ENCODE results near the gene FLNB. TPM values are rescaled to one million over a fixed set of nuclear protein-coding genes. Genes with fewer than 3 reads are reported as not detected.

FLNB gene
- total RNA-seq, 1 donor from 2014 or later, result 521 TPM

DNA sequence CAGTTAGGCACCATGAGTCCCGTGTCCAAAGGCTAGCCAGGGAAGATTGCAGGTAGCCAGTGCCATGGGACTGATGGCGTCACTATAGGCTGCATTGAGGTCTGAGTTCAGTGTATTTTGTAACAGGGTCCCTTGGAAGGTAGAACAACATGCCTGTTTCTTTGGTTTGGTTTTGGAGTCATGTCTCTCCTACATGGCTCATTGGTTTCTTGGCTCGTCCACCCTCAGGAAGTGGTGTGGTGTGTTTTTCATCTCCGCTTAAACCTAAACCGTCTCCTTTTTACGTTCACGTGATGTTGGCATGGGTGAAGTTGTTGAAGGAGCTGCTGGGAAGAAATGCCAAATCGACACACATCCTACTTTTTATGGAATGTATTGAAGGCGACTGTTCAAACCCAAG lies 71.6 kb downstream of the FLNB start:
- Histone ChIP-seq H4K20me1 (ENCODE audit: insufficient read depth, low read length) (peaks cover 39% of the 10 kb centered on the region), H3K27ac (ENCODE audit: low read depth, low read length) (no peak overlapping the region), H3K4me3 (ENCODE audit: insufficient read depth, low read depth, low read length) (no peak overlapping the region), H3K27me3 (ENCODE audit: insufficient read depth, low read length) (no peaks in the 10 kb centered on the region), H3K79me2 (ENCODE audit: insufficient read depth, low read length) (peaks cover 67% of the 10 kb centered on the region), H2AFZ (ENCODE audit: low read depth, low read length) (no peak overlapping the region), H3K9ac (ENCODE audit: low read length) (no peak overlapping the region), H3K4me1 (ENCODE audit: insufficient read depth, low read length) (peaks cover 18% of the 10 kb centered on the region), H3K4me2 (ENCODE audit: low read length) (no peak overlapping the region), H3K36me3 (ENCODE audit: insufficient read depth, low read length) (peaks cover 26% of the 10 kb centered on the region), H3K9me3 (ENCODE audit: insufficient read depth, low read depth, low read length) (no peaks in the 10 kb centered on the region)
- DNase-seq (ENCODE audit: low read depth) (peak; percentile 85), FAIRE-seq (no peak)
- no peaks in the 10 kb centered on the region for H3K9me3 Mint-ChIP-seq (ENCODE audit: unreplicated experiment)
- no peaks in the 10 kb centered on the region for H3K27me3 Mint-ChIP-seq (ENCODE audit: low read depth, unreplicated experiment)
- H3K27ac Mint-ChIP-seq (ENCODE audit: unreplicated experiment), result no peak overlapping the region
- TF ChIP-seq EZH2 (IDR thresholded peaks at IDR 0.05; ENCODE audit: insufficient read depth, low read length), result no peak
- TF ChIP-seq, protein P1, sequence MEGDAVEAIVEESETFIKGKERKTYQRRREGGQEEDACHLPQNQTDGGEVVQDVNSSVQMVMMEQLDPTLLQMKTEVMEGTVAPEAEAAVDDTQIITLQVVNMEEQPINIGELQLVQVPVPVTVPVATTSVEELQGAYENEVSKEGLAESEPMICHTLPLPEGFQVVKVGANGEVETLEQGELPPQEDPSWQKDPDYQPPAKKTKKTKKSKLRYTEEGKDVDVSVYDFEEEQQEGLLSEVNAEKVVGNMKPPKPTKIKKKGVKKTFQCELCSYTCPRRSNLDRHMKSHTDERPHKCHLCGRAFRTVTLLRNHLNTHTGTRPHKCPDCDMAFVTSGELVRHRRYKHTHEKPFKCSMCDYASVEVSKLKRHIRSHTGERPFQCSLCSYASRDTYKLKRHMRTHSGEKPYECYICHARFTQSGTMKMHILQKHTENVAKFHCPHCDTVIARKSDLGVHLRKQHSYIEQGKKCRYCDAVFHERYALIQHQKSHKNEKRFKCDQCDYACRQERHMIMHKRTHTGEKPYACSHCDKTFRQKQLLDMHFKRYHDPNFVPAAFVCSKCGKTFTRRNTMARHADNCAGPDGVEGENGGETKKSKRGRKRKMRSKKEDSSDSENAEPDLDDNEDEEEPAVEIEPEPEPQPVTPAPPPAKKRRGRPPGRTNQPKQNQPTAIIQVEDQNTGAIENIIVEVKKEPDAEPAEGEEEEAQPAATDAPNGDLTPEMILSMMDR (IDR thresholded peaks at IDR 0.05; ENCODE audit: insufficient read depth, low read depth, low read length), result no peak
- H3K36me3 Mint-ChIP-seq (ENCODE audit: low read depth, unreplicated experiment), result peaks cover 32% of the 10 kb centered on the region
- H3K4me1 Mint-ChIP-seq (ENCODE audit: low read depth, unreplicated experiment), result peaks cover 49% of the 10 kb centered on the region
- H3K4me3 Mint-ChIP-seq (ENCODE audit: unreplicated experiment), result peak overlapping the region; percentile 2

DNA sequence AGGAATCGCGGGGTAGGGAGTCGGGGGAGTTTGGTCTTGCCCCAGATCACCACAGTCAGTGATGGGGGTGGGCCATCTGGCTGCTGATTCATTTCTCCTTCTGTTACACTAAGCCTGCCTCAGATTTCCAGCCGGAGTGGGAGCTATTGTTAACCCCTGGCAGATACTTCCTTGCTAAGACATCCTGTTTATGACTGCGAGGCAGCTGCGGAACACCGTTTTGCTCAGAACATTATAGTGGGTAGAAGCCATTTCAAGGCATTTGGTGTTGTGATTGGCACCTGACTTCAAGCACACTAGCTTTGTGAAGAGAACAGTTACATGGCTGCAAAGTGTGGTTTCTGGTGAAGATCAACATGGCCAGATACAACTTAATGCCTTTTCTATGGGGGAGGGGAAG lies 73.8 kb downstream of the FLNB start:
- peaks cover 30% of the 10 kb centered on the region for H3K36me3 ChIP-seq (ENCODE audit: insufficient read depth, low read length)
- H3K9ac ChIP-seq (ENCODE audit: low read length), result peak overlapping the region; percentile 4
- TF ChIP-seq EZH2 (IDR thresholded peaks at IDR 0.05; ENCODE audit: insufficient read depth, low read length), result no peak
- TF ChIP-seq, protein P1 (IDR thresholded peaks at IDR 0.05; ENCODE audit: insufficient read depth, low read depth, low read length), result no peak
- no peaks in the 10 kb centered on the region for H3K9me3 ChIP-seq (ENCODE audit: insufficient read depth, low read depth, low read length)
- no peak overlapping the region for H3K4me3 ChIP-seq (ENCODE audit: insufficient read depth, low read depth, low read length)
- Mint-ChIP-seq H3K9me3 (ENCODE audit: unreplicated experiment) (no peaks in the 10 kb centered on the region), H3K36me3 (ENCODE audit: low read depth, unreplicated experiment) (peaks cover 24% of the 10 kb centered on the region), H3K4me1 (ENCODE audit: low read depth, unreplicated experiment) (peaks cover 44% of the 10 kb centered on the region), H3K4me3 (ENCODE audit: unreplicated experiment) (peak overlapping the region; percentile 51), H3K27ac (ENCODE audit: unreplicated experiment) (peak overlapping the region; percentile 59), H3K27me3 (ENCODE audit: low read depth, unreplicated experiment) (no peaks in the 10 kb centered on the region)
- H3K4me1 ChIP-seq (ENCODE audit: insufficient read depth, low read length), result peaks cover 18% of the 10 kb centered on the region
- H3K27me3 ChIP-seq (ENCODE audit: insufficient read depth, low read length), result no peaks in the 10 kb centered on the region
- peak overlapping the region; percentile 50 for H3K27ac ChIP-seq (ENCODE audit: low read depth, low read length)
- peaks cover 63% of the 10 kb centered on the region for H3K79me2 ChIP-seq (ENCODE audit: insufficient read depth, low read length)
- DNase-seq (ENCODE audit: low read depth) (peak; percentile 83), FAIRE-seq (no peak)
- H2AFZ ChIP-seq (ENCODE audit: low read depth, low read length), result no peak overlapping the region
- H3K4me2 ChIP-seq (ENCODE audit: low read length), result peak overlapping the region; percentile 77
- peaks cover 28% of the 10 kb centered on the region for H4K20me1 ChIP-seq (ENCODE audit: insufficient read depth, low read length)

DNA sequence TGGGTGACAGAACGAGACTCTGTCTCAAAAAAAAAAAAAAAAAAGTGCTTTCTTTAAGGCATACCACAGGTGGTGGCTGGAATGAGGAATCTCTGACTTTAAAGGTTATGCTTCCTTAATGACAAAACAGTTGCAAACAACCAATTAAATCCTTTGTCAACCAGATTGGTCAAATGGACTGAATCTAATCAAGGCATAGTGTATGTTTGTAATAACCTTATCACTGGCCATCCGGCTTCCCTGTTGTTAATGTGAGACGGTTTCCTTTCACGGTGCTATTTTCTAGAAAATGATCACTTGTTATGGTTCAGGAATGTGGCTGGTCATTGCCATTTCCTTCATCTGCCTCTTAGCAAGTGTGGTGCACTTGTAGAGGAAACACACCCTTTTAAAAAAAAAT lies 75.9 kb downstream of the FLNB start:
- Mint-ChIP-seq H3K27ac (ENCODE audit: unreplicated experiment) (peak overlapping the region; percentile 20), H3K36me3 (ENCODE audit: low read depth, unreplicated experiment) (peaks cover 15% of the 10 kb centered on the region), H3K4me3 (ENCODE audit: unreplicated experiment) (no peak overlapping the region), H3K4me1 (ENCODE audit: low read depth, unreplicated experiment) (peaks cover 38% of the 10 kb centered on the region), H3K9me3 (ENCODE audit: unreplicated experiment) (no peaks in the 10 kb centered on the region), H3K27me3 (ENCODE audit: low read depth, unreplicated experiment) (no peaks in the 10 kb centered on the region)
- FAIRE-seq (no peak), DNase-seq (ENCODE audit: low read depth) (no peak)
- peaks cover 23% of the 10 kb centered on the region for H3K36me3 ChIP-seq (ENCODE audit: insufficient read depth, low read length)
- H4K20me1 ChIP-seq (ENCODE audit: insufficient read depth, low read length), result peaks cover 31% of the 10 kb centered on the region
- TF ChIP-seq EZH2 (IDR thresholded peaks at IDR 0.05; ENCODE audit: insufficient read depth, low read length), result no peak
- TF ChIP-seq, protein P1 (IDR thresholded peaks at IDR 0.05; ENCODE audit: insufficient read depth, low read depth, low read length), result no peak
- H2AFZ ChIP-seq (ENCODE audit: low read depth, low read length), result no peak overlapping the region
- no peak overlapping the region for H3K27ac ChIP-seq (ENCODE audit: low read depth, low read length)
- H3K79me2 ChIP-seq (ENCODE audit: insufficient read depth, low read length), result peaks cover 58% of the 10 kb centered on the region
- peaks cover 18% of the 10 kb centered on the region for H3K4me1 ChIP-seq (ENCODE audit: insufficient read depth, low read length)
- no peak overlapping the region for H3K4me2 ChIP-seq (ENCODE audit: low read length)
- no peak overlapping the region for H3K9ac ChIP-seq (ENCODE audit: low read length)
- H3K27me3 ChIP-seq (ENCODE audit: insufficient read depth, low read length), result no peaks in the 10 kb centered on the region
- no peak overlapping the region for H3K4me3 ChIP-seq (ENCODE audit: insufficient read depth, low read depth, low read length)
- H3K9me3 ChIP-seq (ENCODE audit: insufficient read depth, low read depth, low read length), result no peaks in the 10 kb centered on the region
